Stimulated activated effector memory CD8-positive, alpha-beta T cell treated with anti-CD3 and anti-CD28 coated beads, Interleukin-12 subunit alpha, Interleukin-12 subunit beta, amount 100 ng/mL, for 72 hours (primary cell): Measurements from ENCODE around the gene WEE2.
"Not testable (repeated sequence)": the region's sequence is repeated elsewhere in the genome, so short reads cannot be mapped to it uniquely, and the experiment has no call there.

Experiments used
- ATAC-seq: fragments of 150-1000 bp; cut with Tn5 transposase; 2 replicates; pipeline ENCODE4 v1.10.0; 2021
- DNase-seq, 2 donors: peaks; one replicate each; pipeline ENCODE4 v3.0.0; 2021 to 2022; ENCODE audit warnings: low spot score in 2 of 2
- H3K27ac Mint-ChIP-seq: one replicate; pipeline ENCODE4 v1.8.0; 2022; ENCODE audit warnings: mild to moderate bottlenecking, mixed read lengths
- H3K36me3 Mint-ChIP-seq: one replicate; pipeline ENCODE4 v1.8.0; 2022; ENCODE audit warnings: mild to moderate bottlenecking, mixed read lengths
- H3K4me1 Mint-ChIP-seq: one replicate; pipeline ENCODE4 v1.8.0; 2022; ENCODE audit warnings: mixed read lengths
- H3K4me3 Mint-ChIP-seq: one replicate; pipeline ENCODE4 v1.8.0; 2022; ENCODE audit warnings: mild to moderate bottlenecking, mixed read lengths
- H3K9me3 Mint-ChIP-seq: one replicate; pipeline ENCODE4 v1.8.0; 2022; ENCODE audit warnings: mixed read lengths

The WEE2 gene

DNA sequence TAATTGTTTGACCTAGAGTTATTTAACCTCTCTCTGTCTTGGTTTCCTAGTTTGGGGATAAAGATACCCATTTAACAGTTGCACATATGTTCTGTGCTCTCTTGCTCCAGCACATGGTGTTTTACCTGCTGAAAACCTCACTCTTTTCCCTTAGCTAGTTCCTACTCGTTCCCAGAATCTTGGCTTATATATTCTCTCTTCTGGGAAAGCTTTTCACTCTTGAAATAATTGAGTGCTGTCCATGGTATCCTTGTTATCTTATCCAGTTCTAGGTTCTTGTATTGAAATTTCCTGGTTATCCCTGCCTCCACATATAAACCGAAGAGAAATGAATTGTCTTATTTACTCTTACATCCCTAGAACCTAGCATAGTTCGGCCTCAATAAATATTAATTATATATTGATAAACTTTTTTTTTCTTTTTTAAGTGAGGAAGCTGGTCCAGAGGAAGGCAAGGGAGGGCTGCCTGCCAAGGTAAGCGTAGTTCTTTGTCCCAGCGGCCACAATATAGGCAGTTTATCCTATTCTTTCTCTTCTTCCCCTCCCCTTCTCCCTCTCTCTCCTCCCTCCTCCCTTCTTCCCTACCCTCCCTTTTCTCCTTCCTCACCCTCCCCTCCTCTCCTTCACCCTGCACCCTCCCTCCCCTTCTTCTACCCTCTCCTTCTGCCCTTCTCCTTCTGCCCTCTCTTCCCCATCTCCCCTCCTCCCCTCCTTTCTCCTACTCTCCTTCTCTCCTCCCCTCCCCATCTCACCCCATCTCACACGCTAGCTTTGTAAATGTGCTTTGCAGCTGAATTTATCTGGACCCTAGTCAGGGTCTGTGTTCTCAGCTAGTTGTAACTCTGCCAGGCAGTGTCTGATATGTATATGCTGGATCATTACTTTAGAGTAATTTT lies 7.9 kb downstream of the WEE2 start:
- H3K4me3 Mint-ChIP-seq: no peak overlapping the region
- ATAC-seq (no peak), DNase-seq (no peak)
- H3K36me3 Mint-ChIP-seq: no peaks in the 10 kb centered on the region
- no peaks in the 10 kb centered on the region for H3K9me3 Mint-ChIP-seq
- no peak overlapping the region for H3K27ac Mint-ChIP-seq
- H3K4me1 Mint-ChIP-seq: peaks cover 7% of the 10 kb centered on the region

GRCh38 chr7:141717450-141717849 lies 9.3 kb downstream of the WEE2 start:
- Mint-ChIP-seq H3K4me3 (no peak overlapping the region), H3K4me1 (peaks cover 4% of the 10 kb centered on the region), H3K9me3 (no peaks in the 10 kb centered on the region), H3K36me3 (no peaks in the 10 kb centered on the region), H3K27ac (no peak overlapping the region)
- DNase-seq: no peak
- ATAC-seq: no peak

- Mint-ChIP-seq H3K36me3 (no peaks in the 10 kb centered on the region), H3K27ac (no peak overlapping the region), H3K9me3 (no peaks in the 10 kb centered on the region), H3K4me3 (no peak overlapping the region), H3K4me1 (no peaks in the 10 kb centered on the region)
- DNase-seq (no peak), ATAC-seq (no peak)
Measured at GRCh38 chr7:141722529-141722928, 14.4 kb downstream of the WEE2 start.

DNA sequence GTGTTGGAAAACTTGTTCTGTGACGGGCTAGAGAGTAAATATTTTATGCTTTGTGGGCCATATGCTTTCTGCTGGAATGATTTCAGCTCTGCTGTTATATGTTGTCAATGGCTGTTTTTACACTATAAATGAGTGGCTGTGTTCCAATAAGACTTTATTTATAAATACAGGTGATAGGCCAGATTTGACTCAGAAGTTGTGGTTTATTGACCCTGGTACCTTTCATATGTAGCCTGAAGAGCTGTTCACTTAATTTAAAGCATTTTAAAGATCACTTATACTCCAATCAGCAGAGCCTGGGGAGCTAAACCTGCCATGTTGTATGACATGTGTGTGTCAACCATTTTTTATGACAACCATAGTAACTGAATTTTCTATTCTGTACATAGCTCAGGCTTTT lies 20.9 kb downstream of the WEE2 start:
- no peak for ATAC-seq
- Mint-ChIP-seq H3K4me3 (no peak overlapping the region), H3K9me3 (no peaks in the 10 kb centered on the region), H3K27ac (no peak overlapping the region), H3K4me1 (no peaks in the 10 kb centered on the region), H3K36me3 (no peaks in the 10 kb centered on the region)
- DNase-seq: no peak

DNA sequence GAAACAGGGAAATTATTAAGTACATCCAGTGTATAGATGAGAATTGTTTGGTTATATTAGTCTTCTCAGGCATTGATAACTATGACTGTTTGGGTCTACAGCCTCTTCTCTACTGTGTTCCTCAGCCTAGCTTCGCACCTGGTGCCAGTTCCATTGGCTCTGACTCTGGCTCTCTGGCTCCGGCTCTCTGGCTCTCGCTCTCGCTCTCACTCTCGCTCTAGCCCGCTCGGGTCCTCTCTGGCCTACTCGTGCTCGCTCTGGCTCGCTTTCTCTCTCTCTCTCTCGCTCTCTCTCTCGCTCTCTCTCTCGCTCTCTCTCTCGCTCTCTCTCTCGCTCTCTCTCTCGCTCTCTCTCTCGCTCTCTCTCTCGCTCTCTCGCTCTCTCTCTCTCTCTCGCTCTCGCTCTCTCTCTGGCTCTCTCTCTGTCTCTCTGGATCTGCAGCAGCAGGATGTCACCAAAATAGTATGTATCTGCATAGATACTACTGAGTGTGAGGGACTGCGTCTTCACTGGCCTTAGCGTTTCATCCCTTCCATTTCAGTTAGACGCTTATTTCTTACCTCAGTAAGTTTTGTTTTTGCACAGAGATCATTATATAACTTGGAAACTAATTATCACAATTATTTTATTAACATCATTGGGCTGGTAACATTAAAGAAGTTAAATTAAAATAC lies 23.5 kb downstream of the WEE2 start:
- Mint-ChIP-seq H3K4me1 (no peaks in the 10 kb centered on the region), H3K9me3 (no peaks in the 10 kb centered on the region), H3K36me3 (no peaks in the 10 kb centered on the region), H3K27ac (no peak overlapping the region), H3K4me3 (no peak overlapping the region)
- ATAC-seq (no peak), DNase-seq (no peak)

DNA sequence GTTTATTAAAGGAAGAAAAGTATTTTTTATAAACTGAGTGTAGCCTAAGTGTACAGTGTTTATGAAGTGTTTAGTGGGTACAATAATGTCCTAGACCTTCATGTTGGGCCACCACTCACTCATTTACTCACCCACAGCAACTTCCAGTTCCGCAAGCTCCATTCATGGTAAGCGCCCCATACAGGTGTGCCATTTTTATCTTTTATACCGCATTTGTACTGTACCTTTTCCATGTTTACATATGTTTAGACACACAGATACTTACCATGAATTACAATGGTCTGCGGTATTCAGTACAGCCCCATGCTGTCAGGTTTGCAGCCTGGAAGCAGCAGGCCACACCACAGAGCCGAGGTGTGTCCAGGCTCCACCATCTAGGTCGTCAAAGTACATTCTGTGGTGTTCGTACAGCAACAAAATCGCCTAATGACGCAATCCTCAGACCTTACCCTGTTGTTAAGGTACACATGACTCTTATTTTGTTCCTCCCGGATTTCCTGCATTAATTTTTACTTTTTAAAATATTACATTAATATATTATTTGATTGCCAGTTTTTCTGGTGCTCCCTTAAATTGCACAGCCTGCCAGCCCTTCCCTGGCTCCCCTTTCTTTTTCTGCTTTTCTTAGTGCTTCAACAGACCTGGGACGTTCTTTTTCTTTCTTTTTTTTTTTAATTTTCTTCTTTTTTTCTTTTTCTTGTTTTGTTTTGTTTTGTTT lies 29.1 kb downstream of the WEE2 start:
- peak overlapping the region; percentile 95 for H3K27ac Mint-ChIP-seq

GRCh38 chr7:141737836-141738591 lies 29.9 kb downstream of the WEE2 start, which contains the start of gene SSBP1:
TSS of gene SSBP1 (plus strand) at chr7:141738358. CDS start at chr7:141739167, 809 bp downstream.
- H3K9me3 Mint-ChIP-seq: no peaks in the 10 kb centered on the region
- peaks cover 40% of the 10 kb centered on the region for H3K4me1 Mint-ChIP-seq
- peak within 1 kb of the TSS; percentile 87 for H3K4me3 Mint-ChIP-seq
- H3K27ac Mint-ChIP-seq: peak within 1 kb of the TSS; percentile 95
- peaks cover 52% of the 10 kb centered on the region for H3K36me3 Mint-ChIP-seq
- ATAC-seq (peak; percentile 92), DNase-seq (peak; percentile 81 to 95)

More for the DNA sequence above, 29.1 kb downstream of the WEE2 start:
- Mint-ChIP-seq H3K4me3 (peak overlapping the region; percentile 87), H3K36me3 (peaks cover 45% of the 10 kb centered on the region), H3K4me1 (peaks cover 34% of the 10 kb centered on the region), H3K9me3 (no peaks in the 10 kb centered on the region)
- ATAC-seq (no peak), DNase-seq (peak in 1 of 2 donors; percentile 57)

- Mint-ChIP-seq H3K9me3 (no peaks in the 10 kb centered on the region), H3K4me3 (peak overlapping the region; percentile 87), H3K36me3 (peaks cover 58% of the 10 kb centered on the region), H3K27ac (peak overlapping the region; percentile 95), H3K4me1 (peaks cover 44% of the 10 kb centered on the region)
- DNase-seq (no peak), ATAC-seq (no peak)
Measured at GRCh38 chr7:141738592-141739013, 30.4 kb downstream of the WEE2 start.

- peaks cover 49% of the 10 kb centered on the region for H3K4me1 Mint-ChIP-seq
- no peak for ATAC-seq
Measured at GRCh38 chr7:141739250-141739649, 31.1 kb downstream of the WEE2 start.

DNA sequence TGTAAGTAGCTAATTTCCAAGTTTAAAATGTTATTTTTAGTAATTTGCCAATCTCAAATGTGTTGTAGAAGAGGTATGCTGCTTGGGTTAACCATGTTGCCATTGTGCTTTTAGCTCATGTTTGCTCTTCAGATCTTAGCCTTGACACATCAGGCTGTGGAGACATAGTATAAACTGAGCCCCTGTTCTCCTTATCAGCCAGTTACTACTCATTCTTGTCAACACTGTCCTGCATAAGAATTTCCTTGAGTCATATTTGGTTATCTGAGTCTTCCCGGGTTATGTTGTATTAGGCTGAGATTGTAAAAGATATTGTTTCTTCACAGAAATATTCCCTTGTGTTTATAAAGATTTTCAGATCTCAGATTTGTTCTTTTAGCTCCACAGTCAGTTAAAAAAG lies 34.1 kb downstream of the WEE2 start:
- ATAC-seq (no peak), DNase-seq (no peak)
- Mint-ChIP-seq H3K4me3 (no peak overlapping the region), H3K9me3 (no peaks in the 10 kb centered on the region), H3K27ac (peak overlapping the region; percentile 79), H3K4me1 (peaks cover 46% of the 10 kb centered on the region), H3K36me3 (peaks cover 94% of the 10 kb centered on the region)

More at GRCh38 chr7:141739250-141739649, 31.1 kb downstream of the WEE2 start:
- Mint-ChIP-seq H3K9me3 (no peaks in the 10 kb centered on the region), H3K36me3 (peaks cover 64% of the 10 kb centered on the region), H3K4me3 (peak overlapping the region; percentile 87), H3K27ac (peak overlapping the region; percentile 17)
- DNase-seq: no peak

DNA sequence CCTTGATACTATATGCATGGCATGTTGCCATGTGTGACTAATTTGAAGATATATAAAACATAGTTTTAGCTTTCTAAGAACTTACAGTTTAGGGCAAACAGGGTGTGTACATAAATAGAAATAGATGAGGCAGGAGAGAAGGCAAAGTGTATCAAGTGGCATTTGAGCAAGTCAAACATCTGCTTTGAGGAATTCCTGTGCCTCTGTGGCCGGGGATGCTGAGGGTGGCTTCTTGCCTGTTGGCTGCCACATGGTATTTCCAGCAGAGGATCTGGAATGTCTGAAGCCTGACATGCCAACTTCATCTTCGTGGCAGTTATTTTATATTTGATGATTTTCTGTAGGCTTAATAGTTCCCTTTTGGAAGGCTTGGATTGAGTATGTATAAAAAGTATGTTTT lies 36.0 kb downstream of the WEE2 start:
- H3K4me3 Mint-ChIP-seq: no peak overlapping the region
- no peaks in the 10 kb centered on the region for H3K9me3 Mint-ChIP-seq

DNA sequence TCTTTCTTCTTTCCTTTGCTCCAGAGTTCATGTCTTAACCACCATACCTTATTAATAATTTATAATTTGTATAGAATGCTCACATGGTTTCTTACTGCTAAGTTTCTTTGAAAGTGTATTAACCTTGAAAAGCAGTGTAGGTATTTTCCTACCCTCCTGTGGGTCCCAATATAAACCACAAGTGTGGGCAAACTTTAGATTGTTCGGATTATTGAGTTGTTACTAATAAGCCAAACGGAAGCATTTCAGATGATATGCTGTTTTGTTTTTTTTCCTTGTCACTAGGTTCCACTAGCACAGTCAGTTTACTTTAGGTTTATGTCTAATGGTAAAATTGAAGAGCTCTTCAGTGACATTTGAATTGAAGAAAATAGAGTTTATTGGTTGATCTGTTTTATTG lies 40.2 kb downstream of the WEE2 start:
- H3K9me3 Mint-ChIP-seq: peaks cover 7% of the 10 kb centered on the region

More for the DNA sequence above, 36.0 kb downstream of the WEE2 start:
- H3K4me1 Mint-ChIP-seq: peaks cover 33% of the 10 kb centered on the region
- ATAC-seq: no peak
- DNase-seq: no peak
- H3K27ac Mint-ChIP-seq: no peak overlapping the region
- peaks cover 99% of the 10 kb centered on the region for H3K36me3 Mint-ChIP-seq

DNA sequence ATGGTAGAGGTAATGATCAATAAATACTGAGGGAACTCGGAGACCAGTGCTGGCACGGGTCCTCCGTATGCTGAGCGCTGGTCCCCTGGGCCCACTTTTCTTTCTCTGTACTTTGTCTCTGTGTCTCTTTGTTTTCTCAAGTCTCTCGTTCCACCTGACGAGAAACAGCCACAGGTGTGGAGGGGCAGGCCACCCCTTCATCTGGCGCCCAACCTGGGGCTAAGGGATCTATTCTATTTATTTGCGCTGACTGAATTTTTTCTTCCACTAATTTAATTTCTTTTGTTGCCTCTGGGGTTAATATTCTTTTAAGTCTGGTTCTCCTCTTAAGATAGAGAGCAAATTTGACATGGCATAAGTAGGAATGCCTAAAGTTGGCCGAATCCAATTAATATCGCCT lies 43.8 kb downstream of the WEE2 start:
- H3K4me3 Mint-ChIP-seq, H3K4me1 Mint-ChIP-seq, H3K9me3 Mint-ChIP-seq, DNase-seq, H3K27ac Mint-ChIP-seq, ATAC-seq: not testable (repeated sequence)
- peaks cover 92% of the 10 kb centered on the region for H3K36me3 Mint-ChIP-seq

More for the DNA sequence above, 40.2 kb downstream of the WEE2 start:
- Mint-ChIP-seq H3K4me3 (no peak overlapping the region), H3K36me3 (peaks cover 100% of the 10 kb centered on the region), H3K4me1 (peaks cover 7% of the 10 kb centered on the region), H3K27ac (no peak overlapping the region)
- DNase-seq (no peak), ATAC-seq (no peak)

GRCh38 chr7:141752634-141753033 lies 44.5 kb downstream of the WEE2 start:
- no peak for ATAC-seq
- Mint-ChIP-seq H3K27ac (no peak overlapping the region), H3K4me3 (no peak overlapping the region), H3K36me3 (peaks cover 91% of the 10 kb centered on the region), H3K9me3 (peaks cover 7% of the 10 kb centered on the region), H3K4me1 (peaks cover 6% of the 10 kb centered on the region)
- no peak for DNase-seq
